GM23338 (cell line): ENCODE results near the gene TLR1. TPM values are rescaled to one million over a fixed set of nuclear protein-coding genes. Genes with fewer than 3 reads are reported as not detected.

Experiments
- ATAC-seq: fragments of 200-7000 bp; cut with Tn5 transposase; 3 replicates; pipeline ENCODE4 v1.9.1; 2020
- DNase-seq: peaks from one replicate; pipeline ENCODE4 v3.0.0-alpha.2; 2015; ENCODE audit warnings: low spot score
- H2AFZ ChIP-seq: fragments of 200-600 bp; sonication (generic); 2 replicates; pipeline ENCODE4 v1.8.0; 2016; ENCODE audit warnings: antibody characterized with exemption, mild to moderate bottlenecking, moderate library complexity
- H3F3A ChIP-seq: fragments of 200-600 bp; sonication (generic); replicated peaks from 2 replicates; pipeline ENCODE4 v1.8.0; 2017; ENCODE audit warnings: antibody characterized with exemption, mixed run types, low read depth
- H3K27ac ChIP-seq: fragments of 200-600 bp; sonication (generic); 2 replicates; pipeline ENCODE4 v1.6.1; 2016; ENCODE audit warnings: low read depth
- H3K27me3 ChIP-seq: fragments of 200-600 bp; sonication (generic); 2 replicates; pipeline ENCODE4 v1.8.0; 2016; ENCODE audit warnings: mild to moderate bottlenecking, mixed run types, moderate library complexity; ENCODE audit not compliant: insufficient read depth
- H3K36me3 ChIP-seq: fragments of 200-600 bp; sonication (generic); 2 replicates; pipeline ENCODE4 v1.8.0; 2016; ENCODE audit warnings: mild to moderate bottlenecking; ENCODE audit not compliant: insufficient read depth
- H3K4me1 ChIP-seq: fragments of 200-600 bp; sonication (generic); 2 replicates; pipeline ENCODE4 v1.8.0; 2016; ENCODE audit warnings: mild to moderate bottlenecking, moderate library complexity; ENCODE audit not compliant: insufficient read depth
- H3K4me2 ChIP-seq: fragments of 200-600 bp; sonication (generic); 2 replicates; pipeline ENCODE4 v1.7.1; 2017; ENCODE audit warnings: mixed run types
- H3K4me3 ChIP-seq: fragments of 200-600 bp; sonication (generic); 2 replicates; pipeline ENCODE4 v1.6.1; 2016; ENCODE audit warnings: mixed run types
- H3K79me2 ChIP-seq: fragments of 200-600 bp; sonication (generic); replicated peaks from 2 replicates; pipeline ENCODE4 v1.8.0; 2017; ENCODE audit warnings: mild to moderate bottlenecking; ENCODE audit not compliant: insufficient read depth
- H3K9me2 ChIP-seq: fragments of 200-600 bp; sonication (generic); 2 replicates; pipeline ENCODE4 v1.8.0; 2017; ENCODE audit not compliant: insufficient read depth
- H4K20me1 ChIP-seq: fragments of 200-600 bp; sonication (generic); replicated peaks from 2 replicates; pipeline ENCODE4 v1.8.0; 2017; ENCODE audit warnings: mild to moderate bottlenecking; ENCODE audit not compliant: insufficient read depth
- H3K27ac Mint-ChIP-seq: 2 replicates; pipeline ENCODE4 v1.8.0; 2020; ENCODE audit warnings: inconsistent platforms, mild to moderate bottlenecking, moderate library complexity, mixed read lengths
- H3K27me3 Mint-ChIP-seq: 3 replicates; pipeline ENCODE4 v1.8.0; 2022; ENCODE audit warnings: low read depth, mild to moderate bottlenecking, moderate library complexity, mixed read lengths, inconsistent platforms; ENCODE audit not compliant: insufficient read depth, poor library complexity
- H3K36me3 Mint-ChIP-seq: 3 replicates; pipeline ENCODE4 v1.8.0; 2021; ENCODE audit warnings: low read depth, mild to moderate bottlenecking, inconsistent platforms, moderate library complexity, mixed read lengths
- H3K4me1 Mint-ChIP-seq: 3 replicates; pipeline ENCODE4 v1.8.0; 2020; ENCODE audit warnings: mild to moderate bottlenecking, inconsistent platforms, mixed read lengths
- H3K4me3 Mint-ChIP-seq: 3 replicates; pipeline ENCODE4 v1.8.0; 2021; ENCODE audit warnings: moderate library complexity, mild to moderate bottlenecking, inconsistent platforms, mixed read lengths
- H3K9me3 Mint-ChIP-seq: 3 replicates; pipeline ENCODE4 v1.8.0; 2020; ENCODE audit warnings: moderate library complexity, mild to moderate bottlenecking, inconsistent platforms, mixed read lengths
- CREB1 ChIP-seq: fragments of 250-450 bp; sonication (Bioruptor Pico); IDR thresholded peaks from 2 replicates; pipeline ENCODE4 v1.5.0; 2020; ENCODE audit warnings: low read depth, mild to moderate bottlenecking, moderate library complexity
- EZH2phosphoT487 ChIP-seq: fragments of 200-600 bp; sonication (generic); IDR thresholded peaks from one replicate; pipeline ENCODE4 v1.8.1; 2018; ENCODE audit warnings: antibody characterized with exemption; ENCODE audit not compliant: unreplicated experiment
- NANOG ChIP-seq: IDR thresholded peaks from 2 replicates; pipeline ENCODE4 v1.6.1; 2016; ENCODE audit warnings: antibody characterized with exemption, borderline replicate concordance
- POLR2AphosphoS5 ChIP-seq: IDR thresholded peaks from 2 replicates; pipeline ENCODE4 v1.6.1; 2016; ENCODE audit warnings: antibody characterized with exemption, low read depth
- REST ChIP-seq: IDR thresholded peaks from one replicate; pipeline ENCODE4 v1.6.1; 2018; ENCODE audit warnings: antibody characterized with exemption; ENCODE audit not compliant: unreplicated experiment
- ZNF114 ChIP-seq: fragments of 250-450 bp; sonication (Bioruptor Pico); IDR thresholded peaks from 2 replicates; pipeline ENCODE4 v1.5.0; 2020; ENCODE audit warnings: mild to moderate bottlenecking, moderate library complexity
- ZNF331 ChIP-seq: fragments of 250-450 bp; sonication (Bioruptor Pico); IDR thresholded peaks from 2 replicates; pipeline ENCODE4 v1.5.0; 2020; ENCODE audit warnings: low read depth, mild to moderate bottlenecking, moderate library complexity
- polyA plus RNA-seq: library from polyadenylated mRNA; unstranded; fragments of >200 nt; fragmentation: Nextera tagmentation; extraction: Ambion mirVana; gene quantifications from 2 replicates; pipeline ENCODE4 v1.2.1, GENCODE V29; 2016
- total RNA-seq: library from RNA; depleted of rRNA; stranded (reverse); fragments of >200 nt; shearing (Covaris generic); gene quantifications from 2 replicates; pipeline ENCODE4 v1.2.3, GENCODE V29; 2014
- TF ChIP-seq, protein P1 (sequence below), 2 experiments: fragments of 200-600 bp in 1 of 2; sonication (generic) in 1 of 2; conservative IDR thresholded peaks; 2 replicates each; pipeline versions ENCODE4 v1.5.1 to v1.6.1; 2016 to 2017; ENCODE audit warnings: antibody characterized with exemption in 2 of 2, low read depth in 2 of 2, mild to moderate bottlenecking in 2 of 2, moderate library complexity in 1 of 2
- TF ChIP-seq, protein P2 (sequence below): IDR thresholded peaks from 2 replicates; pipeline ENCODE4 v1.6.1; 2016; ENCODE audit warnings: antibody characterized with exemption

Gene TLR1
- total and polyA plus RNA-seq, 2 experiments from 2014 or later, result 0.07 TPM; not detected in 1

GRCh38 chr4:38783109-38783460 is 21.5 kb downstream of the TLR1 start:
- Histone ChIP-seq H4K20me1 (no peaks in the 10 kb centered on the region), H3K27ac (no peak overlapping the region), H3K27me3 (no peaks in the 10 kb centered on the region), H3K9me2 (peaks cover 2% of the 10 kb centered on the region; the same call in 1 of the 2 replicates), H3K36me3 (no peaks in the 10 kb centered on the region), H3F3A (no peaks in the 10 kb centered on the region), H3K79me2 (no peaks in the 10 kb centered on the region), H3K4me1 (no peaks in the 10 kb centered on the region), H3K4me2 (no peak overlapping the region), H3K4me3 (no peak overlapping the region), H2AFZ (no peak overlapping the region)
- H3K27me3 Mint-ChIP-seq, result peaks cover 5% of the 10 kb centered on the region
- H3K36me3 Mint-ChIP-seq, result no peaks in the 10 kb centered on the region
- DNase-seq, result no peak
- H3K4me3 Mint-ChIP-seq, result no peak overlapping the region
- TF ChIP-seq CREB1 (CRISPR knock-in tag) (no peak), NANOG (no peak)
- H3K27ac Mint-ChIP-seq, result no peak overlapping the region
- H3K9me3 Mint-ChIP-seq, result no peaks in the 10 kb centered on the region; the same call in 2 of the 3 replicates
- H3K4me1 Mint-ChIP-seq, result peaks cover 4% of the 10 kb centered on the region; the same call in 2 of the 3 replicates
- ATAC-seq, result peak; percentile 59

DNA sequence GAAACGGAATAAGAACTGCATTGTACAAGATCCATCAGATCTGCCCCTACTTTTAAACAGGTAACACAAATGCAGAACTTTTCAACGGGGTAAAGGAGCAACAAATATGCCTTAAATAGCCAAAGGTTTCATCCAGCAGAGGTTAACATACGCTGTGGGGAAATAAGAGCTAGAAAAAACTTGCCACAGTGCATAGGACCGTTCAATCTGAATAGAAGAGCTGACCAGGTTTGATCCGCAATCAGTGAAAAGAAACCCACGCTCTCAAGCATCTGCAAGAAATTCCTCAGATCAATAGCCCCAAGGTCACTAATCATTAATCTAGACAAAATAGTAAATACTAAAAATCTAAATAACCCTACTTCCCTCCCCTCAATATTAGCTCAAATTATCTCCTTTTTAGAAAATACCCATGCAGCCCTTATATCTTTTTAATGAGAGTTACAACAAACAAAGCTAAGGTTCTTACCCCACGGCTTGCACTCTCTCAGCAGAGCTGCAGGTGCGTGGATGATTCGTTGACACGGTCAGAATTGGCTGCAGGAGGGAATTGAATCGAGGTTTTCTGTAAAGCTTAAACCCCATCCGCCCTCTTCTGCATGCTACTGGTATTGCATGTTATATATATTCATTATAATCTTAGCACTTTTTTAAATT is 22.0 kb downstream of the TLR1 start, which contains the start of gene TLR10:
TSS of gene TLR10 (minus strand) at position 539 of the 657 bp plus-strand sequence. CDS start 7,400 bp downstream, outside the sequence.
- no peaks in the 10 kb centered on the region for H3K27me3 ChIP-seq
- Mint-ChIP-seq H3K4me3 (no peak within 1 kb of the TSS), H3K9me3 (no peaks in the 10 kb centered on the region; the same call in 2 of the 3 replicates)

More for the DNA sequence above, 22.0 kb downstream of the TLR1 start, which contains the start of gene TLR10:
- no peak within 1 kb of the TSS for H3K4me2 ChIP-seq
- H3K79me2 ChIP-seq, result no peaks in the 10 kb centered on the region
- no peak for TF ChIP-seq ZNF114
- TF ChIP-seq REST, result no peak
- no peak for TF ChIP-seq POLR2AphosphoS5
- TF ChIP-seq, protein P1, sequence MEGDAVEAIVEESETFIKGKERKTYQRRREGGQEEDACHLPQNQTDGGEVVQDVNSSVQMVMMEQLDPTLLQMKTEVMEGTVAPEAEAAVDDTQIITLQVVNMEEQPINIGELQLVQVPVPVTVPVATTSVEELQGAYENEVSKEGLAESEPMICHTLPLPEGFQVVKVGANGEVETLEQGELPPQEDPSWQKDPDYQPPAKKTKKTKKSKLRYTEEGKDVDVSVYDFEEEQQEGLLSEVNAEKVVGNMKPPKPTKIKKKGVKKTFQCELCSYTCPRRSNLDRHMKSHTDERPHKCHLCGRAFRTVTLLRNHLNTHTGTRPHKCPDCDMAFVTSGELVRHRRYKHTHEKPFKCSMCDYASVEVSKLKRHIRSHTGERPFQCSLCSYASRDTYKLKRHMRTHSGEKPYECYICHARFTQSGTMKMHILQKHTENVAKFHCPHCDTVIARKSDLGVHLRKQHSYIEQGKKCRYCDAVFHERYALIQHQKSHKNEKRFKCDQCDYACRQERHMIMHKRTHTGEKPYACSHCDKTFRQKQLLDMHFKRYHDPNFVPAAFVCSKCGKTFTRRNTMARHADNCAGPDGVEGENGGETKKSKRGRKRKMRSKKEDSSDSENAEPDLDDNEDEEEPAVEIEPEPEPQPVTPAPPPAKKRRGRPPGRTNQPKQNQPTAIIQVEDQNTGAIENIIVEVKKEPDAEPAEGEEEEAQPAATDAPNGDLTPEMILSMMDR (conservative IDR thresholded peaks at IDR 0.05; ENCODE audit: low read depth in 2 of 2), result peak; percentile 57 to 60
- TF ChIP-seq NANOG, result no peak
- TF ChIP-seq ZNF331 (CRISPR knock-in tag), result no peak
- TF ChIP-seq, protein P2, sequence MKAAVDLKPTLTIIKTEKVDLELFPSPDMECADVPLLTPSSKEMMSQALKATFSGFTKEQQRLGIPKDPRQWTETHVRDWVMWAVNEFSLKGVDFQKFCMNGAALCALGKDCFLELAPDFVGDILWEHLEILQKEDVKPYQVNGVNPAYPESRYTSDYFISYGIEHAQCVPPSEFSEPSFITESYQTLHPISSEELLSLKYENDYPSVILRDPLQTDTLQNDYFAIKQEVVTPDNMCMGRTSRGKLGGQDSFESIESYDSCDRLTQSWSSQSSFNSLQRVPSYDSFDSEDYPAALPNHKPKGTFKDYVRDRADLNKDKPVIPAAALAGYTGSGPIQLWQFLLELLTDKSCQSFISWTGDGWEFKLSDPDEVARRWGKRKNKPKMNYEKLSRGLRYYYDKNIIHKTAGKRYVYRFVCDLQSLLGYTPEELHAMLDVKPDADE, result no peak
- no peak for TF ChIP-seq EZH2phosphoT487
- H3K36me3 ChIP-seq, result no peaks in the 10 kb centered on the region
- H3K4me1 ChIP-seq, result no peaks in the 10 kb centered on the region
- Mint-ChIP-seq H3K36me3 (no peaks in the 10 kb centered on the region), H3K27ac (no peak within 1 kb of the TSS), H3K4me1 (peaks cover 4% of the 10 kb centered on the region; the same call in 2 of the 3 replicates), H3K27me3 (peaks cover 4% of the 10 kb centered on the region)
- DNase-seq (peak; percentile 83), ATAC-seq (peak; percentile 84)
- H2AFZ ChIP-seq, result no peak within 1 kb of the TSS
- H3K4me3 ChIP-seq, result no peak within 1 kb of the TSS
- no peaks in the 10 kb centered on the region for H4K20me1 ChIP-seq
- no peaks in the 10 kb centered on the region for H3F3A ChIP-seq
- H3K9me2 ChIP-seq, result peaks cover 6% of the 10 kb centered on the region; the same call in 1 of the 2 replicates
- H3K27ac ChIP-seq, result no peak within 1 kb of the TSS
